HG03457 (cell line): Measurements from ENCODE around the gene BNIP1.

Source experiments
- ATAC-seq: cut with Tn5 transposase; IDR thresholded peaks from one replicate; pipeline ENCODE4 v1.9.1; 2021; ENCODE audit warnings: moderate number of reproducible peaks; ENCODE audit not compliant: unreplicated experiment

The BNIP1 gene

GRCh38 chr5:173210877-173211276 lies 66.5 kb downstream of the BNIP1 start:
- no peak for ATAC-seq

GRCh38 chr5:173211284-173211683 lies 67.0 kb downstream of the BNIP1 start:
- no peak for ATAC-seq

DNA sequence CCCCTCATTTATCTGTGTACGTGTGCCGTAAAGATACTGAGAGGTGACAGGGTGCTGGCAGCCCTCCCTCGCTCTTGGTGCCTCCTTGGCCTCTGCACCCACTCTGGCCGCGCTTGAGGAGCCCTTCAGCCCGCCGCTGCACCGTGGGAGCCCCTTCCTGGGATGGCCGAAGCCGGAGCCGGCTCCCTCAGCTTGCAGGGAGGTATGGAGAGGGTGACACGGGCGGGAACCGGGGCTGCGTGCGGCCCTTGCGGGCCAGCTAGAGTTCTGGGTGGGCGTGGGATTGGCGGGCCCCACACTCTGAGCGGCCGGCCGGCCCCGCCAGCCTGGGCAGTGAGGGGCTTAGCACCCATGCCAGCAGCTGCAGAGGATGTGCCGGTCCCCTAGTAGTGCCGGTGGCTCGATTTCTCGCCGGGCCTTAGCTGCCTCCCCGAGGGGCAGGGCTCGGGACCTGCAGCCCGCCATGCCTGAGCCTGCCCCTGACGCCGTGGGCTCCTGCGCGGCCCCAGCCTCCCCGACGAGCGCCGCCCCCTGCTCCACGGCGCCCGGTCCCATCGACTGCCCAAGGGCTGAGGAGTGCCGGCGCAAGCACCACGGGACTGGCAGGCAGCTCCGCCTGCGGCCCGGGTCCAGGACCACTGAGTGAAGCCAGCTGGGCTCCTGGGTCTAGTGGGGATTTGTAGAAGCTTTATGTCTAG lies 69.1 kb downstream of the BNIP1 start:
- no peak for ATAC-seq
